ENCODE results near the gene QRICH2.

DNA sequence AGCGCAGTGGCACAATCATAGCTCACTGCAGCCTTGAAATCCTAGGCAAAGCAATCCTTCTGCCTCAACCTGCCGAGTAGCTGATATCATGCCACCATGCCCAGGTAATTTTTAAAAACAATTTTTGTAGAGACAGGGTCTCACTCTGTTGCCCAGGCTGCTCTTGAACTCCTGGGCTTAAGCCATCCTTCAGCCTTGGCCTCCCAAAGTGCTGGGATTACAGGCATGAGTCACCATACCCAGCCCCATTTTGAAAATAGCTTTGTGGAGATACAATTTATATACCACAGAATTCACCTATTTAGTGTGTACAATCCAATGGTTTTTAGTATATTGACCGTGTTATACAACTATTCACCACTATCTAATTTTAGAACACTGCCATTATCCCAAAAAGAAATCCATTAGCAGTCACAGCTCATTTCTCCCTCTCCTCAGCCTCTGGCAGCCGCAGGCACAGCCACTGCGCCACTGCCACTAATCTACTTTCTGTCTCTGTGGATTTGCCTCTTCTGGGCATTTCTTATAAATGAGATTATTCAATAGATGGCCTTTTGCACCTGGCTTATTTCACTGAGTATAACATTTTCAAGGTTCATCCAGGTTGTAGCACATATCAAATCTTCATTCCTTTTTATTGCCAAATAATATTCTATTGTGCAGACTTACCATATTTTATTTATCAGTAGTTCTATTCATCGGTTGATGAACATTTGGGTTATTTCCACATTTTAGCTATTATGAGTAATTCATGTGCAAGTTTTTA lies 74.3 kb downstream of the QRICH2 start:
- TF ChIP-seq, protein P1, sequence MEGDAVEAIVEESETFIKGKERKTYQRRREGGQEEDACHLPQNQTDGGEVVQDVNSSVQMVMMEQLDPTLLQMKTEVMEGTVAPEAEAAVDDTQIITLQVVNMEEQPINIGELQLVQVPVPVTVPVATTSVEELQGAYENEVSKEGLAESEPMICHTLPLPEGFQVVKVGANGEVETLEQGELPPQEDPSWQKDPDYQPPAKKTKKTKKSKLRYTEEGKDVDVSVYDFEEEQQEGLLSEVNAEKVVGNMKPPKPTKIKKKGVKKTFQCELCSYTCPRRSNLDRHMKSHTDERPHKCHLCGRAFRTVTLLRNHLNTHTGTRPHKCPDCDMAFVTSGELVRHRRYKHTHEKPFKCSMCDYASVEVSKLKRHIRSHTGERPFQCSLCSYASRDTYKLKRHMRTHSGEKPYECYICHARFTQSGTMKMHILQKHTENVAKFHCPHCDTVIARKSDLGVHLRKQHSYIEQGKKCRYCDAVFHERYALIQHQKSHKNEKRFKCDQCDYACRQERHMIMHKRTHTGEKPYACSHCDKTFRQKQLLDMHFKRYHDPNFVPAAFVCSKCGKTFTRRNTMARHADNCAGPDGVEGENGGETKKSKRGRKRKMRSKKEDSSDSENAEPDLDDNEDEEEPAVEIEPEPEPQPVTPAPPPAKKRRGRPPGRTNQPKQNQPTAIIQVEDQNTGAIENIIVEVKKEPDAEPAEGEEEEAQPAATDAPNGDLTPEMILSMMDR (IDR thresholded peaks at IDR 0.05), result no peak
- no peak for TF ChIP-seq POLR2A (IDR thresholded peaks at IDR 0.05)
